SK-N-SH (cell line): ENCODE measurements around the gene TREML4. TPM values are rescaled to one million over a fixed set of nuclear protein-coding genes. Genes with fewer than 3 reads are reported as not detected.

Experiments
- CTCF ChIA-PET: fragments of 300-600, 350-600 bp; formaldehyde crosslinking; extraction: SDS; loops from one replicate; lab custom pipeline; 2021; lab: Yijun Ruan, JAX
- POLR2A ChIA-PET: fragments of 350-600 bp; sonication (Branson Sonifier 250); formaldehyde crosslinking; extraction: SDS; loops from one replicate; lab custom pipeline; 2020; ENCODE audit warnings: antibody characterized with exemption, inconsistent platforms; lab: Yijun Ruan, JAX
- DNase-seq: peaks from one replicate; pipeline ENCODE4 v3.0.0; 2012
- H2AFZ ChIP-seq: fragments of 200-600 bp; sonication (generic); 2 replicates; pipeline ENCODE4 v1.8.1; 2016; ENCODE audit warnings: antibody characterized with exemption, mild to moderate bottlenecking, low read depth
- H3F3A ChIP-seq: fragments of 200-600 bp; sonication (generic); replicated peaks from 2 replicates; pipeline ENCODE3; 2016; ENCODE audit warnings: antibody characterized with exemption, mild to moderate bottlenecking; ENCODE audit not compliant: insufficient read depth
- H3K27ac ChIP-seq, 2 experiments: fragments of 200-500 bp in 1 of 2; fragments of 200-600 bp in 1 of 2; sonication (Bioruptor generic) in 1 of 2; sonication (generic), shearing (Covaris generic) in 1 of 2; 2 replicates each; pipeline versions ENCODE4 v1.5.1 to v1.6.1; 2014 to 2016; ENCODE audit warnings: low read depth in 2 of 2, inconsistent platforms in 1 of 2, low read length in 1 of 2, mild to moderate bottlenecking in 1 of 2, mixed read lengths in 1 of 2
- H3K27me3 ChIP-seq: fragments of 200-600 bp; sonication (generic), shearing (Covaris generic); 2 replicates; pipeline ENCODE4 v1.6.1; 2016; ENCODE audit warnings: mixed run types; ENCODE audit not compliant: insufficient read depth
- H3K36me3 ChIP-seq, 2 experiments: fragments of 200-500 bp in 1 of 2; fragments of 200-600 bp in 1 of 2; sonication (Bioruptor generic) in 1 of 2; sonication (generic) in 1 of 2; replicated peaks in 1 of 2; 2 replicates each; pipeline versions ENCODE3 to v1.5.1; 2014 to 2016; ENCODE audit warnings: low read length in 1 of 2, mild to moderate bottlenecking in 1 of 2; ENCODE audit not compliant: insufficient read depth in 2 of 2, control insufficient read depth in 1 of 2
- H3K4me1 ChIP-seq, 2 experiments: fragments of 200-500 bp in 1 of 2; fragments of 200-600 bp in 1 of 2; sonication (Bioruptor generic) in 1 of 2; sonication (generic), shearing (Covaris generic) in 1 of 2; 2 replicates each; pipeline versions ENCODE4 v1.5.1 to v1.6.1; 2014 to 2016; ENCODE audit warnings: low read depth in 1 of 2, low read length in 1 of 2, mixed run types in 1 of 2; ENCODE audit not compliant: insufficient read depth in 2 of 2, control insufficient read depth in 1 of 2
- H3K4me2 ChIP-seq: fragments of 200-600 bp; sonication (generic), shearing (Covaris generic); 2 replicates; pipeline ENCODE4 v1.6.1; 2017; ENCODE audit warnings: mixed run types
- H3K4me3 ChIP-seq, 2 experiments: fragments of 200-500 bp in 1 of 2; fragments of 200-600 bp in 1 of 2; sonication (Bioruptor generic) in 1 of 2; sonication (generic), shearing (Covaris generic) in 1 of 2; 2 replicates each; pipeline versions ENCODE4 v1.5.1 to v1.8.1; 2014 to 2016; ENCODE audit warnings: low read depth in 2 of 2, inconsistent platforms in 1 of 2, low read length in 1 of 2, mild to moderate bottlenecking in 1 of 2, mixed read lengths in 1 of 2, moderate library complexity in 1 of 2
- H3K79me2 ChIP-seq: fragments of 200-600 bp; sonication (generic); 2 replicates; pipeline ENCODE4 v1.8.1; 2017; ENCODE audit warnings: mild to moderate bottlenecking; ENCODE audit not compliant: insufficient read depth
- H3K9ac ChIP-seq: fragments of 200-600 bp; sonication (generic); 2 replicates; pipeline ENCODE4 v1.6.1; 2017; ENCODE audit warnings: mixed run types
- H3K9me2 ChIP-seq: fragments of 200-600 bp; sonication (generic); 2 replicates; pipeline ENCODE4 v1.6.1; 2017; ENCODE audit warnings: mixed run types
- H3K9me3 ChIP-seq: fragments of 200-600 bp; sonication (generic); 2 replicates; pipeline ENCODE4 v1.6.1; 2017; ENCODE audit warnings: mixed run types, mild to moderate bottlenecking, moderate library complexity
- H4K20me1 ChIP-seq: fragments of 200-600 bp; sonication (generic); 2 replicates; pipeline ENCODE4 v1.6.1; 2017; ENCODE audit warnings: mild to moderate bottlenecking, mixed run types; ENCODE audit not compliant: insufficient read depth
- CHD2 ChIP-seq: fragments of 150-350 bp; IDR thresholded peaks from 2 replicates; pipeline ENCODE4 v1.6.1; 2018; ENCODE audit warnings: low read length; ENCODE audit not compliant: partially characterized antibody
- ELF1 ChIP-seq: IDR thresholded peaks from 2 replicates; pipeline ENCODE4 v1.4.0; 2012
- EP300 ChIP-seq, 2 experiments: IDR thresholded peaks; 2 replicates each; pipeline versions ENCODE4 v1.4.0 to v1.6.1; 2012; ENCODE audit warnings: borderline replicate concordance in 1 of 2, low read depth in 1 of 2, low read length in 1 of 2
- FOXM1 ChIP-seq: IDR thresholded peaks from 2 replicates; pipeline ENCODE4 v1.4.0; 2012; ENCODE audit warnings: low read depth, mild to moderate bottlenecking
- GABPA ChIP-seq: IDR thresholded peaks from 2 replicates; pipeline ENCODE4 v1.4.0; 2012; ENCODE audit warnings: low read depth, mild to moderate bottlenecking
- GATA2 ChIP-seq: sonication (generic); formaldehyde crosslinking; IDR thresholded peaks from 2 replicates; pipeline ENCODE4 v1.5.0; 2020; ENCODE audit warnings: mild to moderate bottlenecking, missing genetic modification reagents
- IRF3 ChIP-seq: fragments of 150-350 bp; IDR thresholded peaks from 2 replicates; pipeline ENCODE4 v1.6.1; 2016; ENCODE audit warnings: mild to moderate bottlenecking, low read depth, low read length
- MXI1 ChIP-seq: IDR thresholded peaks from 2 replicates; pipeline ENCODE4 v1.6.1; 2012; ENCODE audit warnings: mild to moderate bottlenecking, low read depth, low read length, improper control_type of control experiment
- PBX3 ChIP-seq: IDR thresholded peaks from 2 replicates; pipeline ENCODE4; 2012
- POLR2AphosphoS5 ChIP-seq: IDR thresholded peaks from 2 replicates; pipeline ENCODE4 v1.6.1; 2012; ENCODE audit warnings: low read depth, low read length
- RCOR1 ChIP-seq: fragments of 150-350 bp; IDR thresholded peaks from 2 replicates; pipeline ENCODE4 v1.6.1; 2017; ENCODE audit warnings: antibody characterized with exemption, low read length
- RFX5 ChIP-seq: IDR thresholded peaks from 2 replicates; pipeline ENCODE4 v1.6.1; 2012; ENCODE audit warnings: mild to moderate bottlenecking, improper control_type of control experiment, low read length
- RXRA ChIP-seq: IDR thresholded peaks from 2 replicates; pipeline ENCODE4 v1.4.0; 2012; ENCODE audit warnings: low read depth, mild to moderate bottlenecking, borderline replicate concordance
- SIN3A ChIP-seq: IDR thresholded peaks from 2 replicates; pipeline ENCODE4 v1.6.1; 2012; ENCODE audit warnings: low read depth, mild to moderate bottlenecking, low read length, moderate library complexity, borderline replicate concordance
- TAF1 ChIP-seq: IDR thresholded peaks from 2 replicates; pipeline ENCODE4 v1.6.1; 2012; ENCODE audit warnings: low read depth, mild to moderate bottlenecking, low read length, moderate library complexity, borderline replicate concordance
- TCF12 ChIP-seq: IDR thresholded peaks from 2 replicates; pipeline ENCODE4 v1.4.0; 2012
- YY1 ChIP-seq: IDR thresholded peaks from 2 replicates; pipeline ENCODE4 v1.4.0; 2012; ENCODE audit warnings: low read depth, mild to moderate bottlenecking
- ZBTB33 ChIP-seq: IDR thresholded peaks from 2 replicates; pipeline ENCODE4 v1.4.0; 2012; ENCODE audit warnings: low read depth, borderline replicate concordance
- WGBS: methylation state at CpG from one replicate; pipeline ENCODE4 v1.1.6; 2017; ENCODE audit warnings: low lambda C conversion rate; 5-methylcytosine and 5-hydroxymethylcytosine counted together
- polyA plus RNA-seq, 3 experiments: library from polyadenylated mRNA; depleted of rRNA; stranded (reverse); fragments of >200 nt; gene quantifications; 2 replicates each; pipeline ENCODE4 v1.2.3, GENCODE V29; 2012
- TF ChIP-seq, protein P1 (sequence below): fragments of 150-350 bp; IDR thresholded peaks from 2 replicates; pipeline ENCODE4 v1.6.1; 2017; ENCODE audit warnings: antibody characterized with exemption, low read length, low read depth, borderline replicate concordance

The TREML4 gene
- polyA plus RNA-seq, 1 of the 3 experiments (the other 2 are of a cell fraction): not detected

DNA sequence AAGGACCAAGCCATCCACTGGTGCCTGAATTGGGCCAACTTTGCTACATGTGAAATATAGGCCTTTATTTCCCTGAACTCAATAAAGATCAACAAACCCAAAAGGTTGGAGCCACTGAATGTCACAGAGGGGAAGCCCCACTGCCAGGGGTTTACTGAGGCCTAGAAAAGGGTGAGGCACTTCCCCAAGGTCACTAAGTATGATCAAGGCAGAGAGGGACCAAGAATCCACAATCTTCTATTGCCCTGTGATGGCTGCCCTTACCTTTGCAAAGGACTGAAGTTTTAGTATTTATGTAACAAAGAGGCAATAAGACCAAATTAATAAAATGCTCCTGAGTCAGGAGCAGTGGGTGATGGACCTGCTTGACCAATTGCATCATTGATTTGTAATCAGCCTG, 40.3 kb downstream of the TREML4 start:
- H3F3A ChIP-seq: no peaks in the 10 kb centered on the region
- H3K9me2 ChIP-seq: no peaks in the 10 kb centered on the region
- H3K9me3 ChIP-seq: 0 out of 2 replicates have a peak, but pooled peaks cover 4% of the 10 kb centered on the region
- no peak overlapping the region for H3K27ac ChIP-seq
- no peaks in the 10 kb centered on the region for H3K79me2 ChIP-seq
- H3K4me3 ChIP-seq: no peak overlapping the region
- H2AFZ ChIP-seq: no peak overlapping the region
- H3K27me3 ChIP-seq: no peaks in the 10 kb centered on the region
- no peak for TF ChIP-seq TAF1
- no peak for TF ChIP-seq PBX3
- no peak for TF ChIP-seq YY1
- TF ChIP-seq FOXM1: no peak
- ChIA-PET CTCF (interaction anchor here (1.6 kb wide), 1 partner anchor 13 kb away, joined by 4 read pairs; no protein-coding TSS in a partner anchor), POLR2A (no interaction called here)
- DNase-seq: no peak
- no peak overlapping the region for H3K4me2 ChIP-seq
- no peaks in the 10 kb centered on the region for H3K36me3 ChIP-seq
- H3K9ac ChIP-seq: no peak overlapping the region
- H3K4me1 ChIP-seq: peaks cover 0 to 8% of the 10 kb centered on the region in 2 experiments; a peak in 2 of 4 replicates
- H4K20me1 ChIP-seq: no peaks in the 10 kb centered on the region

GRCh38 chr6:41269166-41269565, 41.0 kb downstream of the TREML4 start:
- ChIA-PET POLR2A (no interaction called here), CTCF (interaction anchor here (1.6 kb wide), 1 partner anchor 14 kb away, joined by 4 read pairs; no protein-coding TSS in a partner anchor)
- DNase-seq: no peak
- no peak for TF ChIP-seq GATA2 (CRISPR knock-in tag)
- TF ChIP-seq MXI1: no peak
- peaks cover 0 to 8% of the 10 kb centered on the region in 2 experiments; a peak in 2 of 4 replicates for H3K4me1 ChIP-seq
- no peaks in the 10 kb centered on the region for H3K27me3 ChIP-seq
- H3K9ac ChIP-seq: no peak overlapping the region
- H3K36me3 ChIP-seq: no peaks in the 10 kb centered on the region
- no peak overlapping the region for H3K27ac ChIP-seq
- H3K9me3 ChIP-seq: no peaks in the 10 kb centered on the region
- no peaks in the 10 kb centered on the region for H3K9me2 ChIP-seq
- 31% methylated on average over 2 of the region's 2 CpGs for WGBS
- H3F3A ChIP-seq: no peaks in the 10 kb centered on the region
- no peaks in the 10 kb centered on the region for H3K79me2 ChIP-seq
- no peak overlapping the region for H3K4me3 ChIP-seq
- no peaks in the 10 kb centered on the region for H4K20me1 ChIP-seq
- H3K4me2 ChIP-seq: no peak overlapping the region
- H2AFZ ChIP-seq: no peak overlapping the region

DNA sequence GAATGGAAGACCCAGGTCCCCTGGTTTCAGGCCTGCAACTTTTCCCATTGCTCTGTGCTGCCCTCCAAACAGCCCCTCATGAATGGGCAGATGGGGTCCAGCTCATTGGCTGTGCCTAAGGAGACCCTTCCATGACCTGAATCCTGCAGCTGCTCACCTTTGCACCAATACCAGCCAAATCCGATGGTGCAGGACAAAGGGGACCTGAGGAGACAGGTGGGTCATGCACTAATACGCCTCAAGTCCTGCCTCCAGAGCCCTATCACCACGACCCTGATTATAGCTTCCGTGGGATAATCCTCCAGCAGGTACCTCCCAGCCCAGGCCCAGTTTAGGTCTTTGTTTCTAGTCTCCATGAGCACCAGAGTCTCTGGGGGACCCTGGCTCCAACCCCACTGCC, 41.6 kb downstream of the TREML4 start:
- Histone ChIP-seq H3K27ac (no peak overlapping the region), H3K4me2 (no peak overlapping the region), H3K4me1 (peaks cover 0 to 8% of the 10 kb centered on the region in 2 experiments; a peak in 2 of 4 replicates), H3K36me3 (no peaks in the 10 kb centered on the region), H3K9me2 (no peaks in the 10 kb centered on the region), H3F3A (no peaks in the 10 kb centered on the region), H2AFZ (no peak overlapping the region), H3K79me2 (no peaks in the 10 kb centered on the region), H3K9me3 (no peaks in the 10 kb centered on the region), H3K4me3 (no peak overlapping the region), H3K9ac (no peak overlapping the region), H4K20me1 (no peaks in the 10 kb centered on the region), H3K27me3 (peaks cover under 1% of the 10 kb centered on the region; the same call in 1 of the 2 replicates)
- DNase-seq: no peak
- POLR2A ChIA-PET: no interaction called here
- CTCF ChIA-PET: interaction anchor here (1.6 kb wide), 1 partner anchor 14 kb away, joined by 4 read pairs; no protein-coding TSS in a partner anchor
- 14% methylated on average over 1 of the region's 4 CpGs for WGBS
- TF ChIP-seq RCOR1 (no peak), SIN3A (no peak), CHD2 (no peak), EP300 (IDR thresholded peaks at IDR 0.05; ENCODE audit: borderline replicate concordance in 1 of 2, low read depth in 1 of 2, low read length in 1 of 2) (no peak), ELF1 (no peak), GATA2 (CRISPR knock-in tag) (no peak), TCF12 (no peak), ZBTB33 (no peak), MXI1 (no peak), GABPA (no peak), POLR2AphosphoS5 (no peak), RXRA (no peak), IRF3 (no peak), RFX5 (no peak)
- TF ChIP-seq, protein P1, sequence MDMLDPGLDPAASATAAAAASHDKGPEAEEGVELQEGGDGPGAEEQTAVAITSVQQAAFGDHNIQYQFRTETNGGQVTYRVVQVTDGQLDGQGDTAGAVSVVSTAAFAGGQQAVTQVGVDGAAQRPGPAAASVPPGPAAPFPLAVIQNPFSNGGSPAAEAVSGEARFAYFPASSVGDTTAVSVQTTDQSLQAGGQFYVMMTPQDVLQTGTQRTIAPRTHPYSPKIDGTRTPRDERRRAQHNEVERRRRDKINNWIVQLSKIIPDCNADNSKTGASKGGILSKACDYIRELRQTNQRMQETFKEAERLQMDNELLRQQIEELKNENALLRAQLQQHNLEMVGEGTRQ: no peak
